Loucy (cell line): ENCODE data around the gene FBRS.

Source experiments
- EZH2phosphoT487 ChIP-seq: fragments of 200-600 bp; IDR thresholded peaks from 2 replicates; pipeline ENCODE4 v1.6.1; 2018; ENCODE audit warnings: antibody characterized with exemption, mild to moderate bottlenecking, moderate library complexity, borderline replicate concordance
- TF ChIP-seq, protein P1 (sequence below): fragments of 200-600 bp; sonication (generic); conservative IDR thresholded peaks from 2 replicates; pipeline ENCODE4 v1.5.1; 2014; ENCODE audit warnings: mild to moderate bottlenecking, antibody characterized with exemption, low read length

DNA sequence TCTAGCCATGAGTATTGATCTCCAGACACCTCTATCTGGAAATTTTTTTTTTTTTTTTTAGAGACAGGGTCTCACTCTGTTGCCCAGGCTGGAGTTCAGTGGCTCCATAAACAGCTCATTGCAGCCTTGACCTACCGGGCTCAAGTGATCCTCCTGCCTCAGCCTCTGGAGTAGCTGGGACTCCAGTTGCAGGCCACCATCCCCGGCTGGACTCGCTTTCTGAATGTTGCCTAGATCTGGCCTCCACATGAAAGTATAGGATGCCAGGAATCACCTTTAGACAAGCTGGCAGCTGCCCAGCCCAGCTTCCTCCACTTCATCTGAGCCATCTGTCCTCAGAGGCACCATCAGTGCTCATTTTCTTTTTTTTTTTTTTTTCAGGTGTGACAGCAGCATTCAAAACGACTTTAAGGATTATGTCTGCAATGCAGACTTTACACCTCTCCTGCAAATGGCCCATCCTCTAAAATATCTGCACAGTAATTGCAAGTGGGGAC lies 13.8 kb upstream of the FBRS start:
- TF ChIP-seq, protein P1, sequence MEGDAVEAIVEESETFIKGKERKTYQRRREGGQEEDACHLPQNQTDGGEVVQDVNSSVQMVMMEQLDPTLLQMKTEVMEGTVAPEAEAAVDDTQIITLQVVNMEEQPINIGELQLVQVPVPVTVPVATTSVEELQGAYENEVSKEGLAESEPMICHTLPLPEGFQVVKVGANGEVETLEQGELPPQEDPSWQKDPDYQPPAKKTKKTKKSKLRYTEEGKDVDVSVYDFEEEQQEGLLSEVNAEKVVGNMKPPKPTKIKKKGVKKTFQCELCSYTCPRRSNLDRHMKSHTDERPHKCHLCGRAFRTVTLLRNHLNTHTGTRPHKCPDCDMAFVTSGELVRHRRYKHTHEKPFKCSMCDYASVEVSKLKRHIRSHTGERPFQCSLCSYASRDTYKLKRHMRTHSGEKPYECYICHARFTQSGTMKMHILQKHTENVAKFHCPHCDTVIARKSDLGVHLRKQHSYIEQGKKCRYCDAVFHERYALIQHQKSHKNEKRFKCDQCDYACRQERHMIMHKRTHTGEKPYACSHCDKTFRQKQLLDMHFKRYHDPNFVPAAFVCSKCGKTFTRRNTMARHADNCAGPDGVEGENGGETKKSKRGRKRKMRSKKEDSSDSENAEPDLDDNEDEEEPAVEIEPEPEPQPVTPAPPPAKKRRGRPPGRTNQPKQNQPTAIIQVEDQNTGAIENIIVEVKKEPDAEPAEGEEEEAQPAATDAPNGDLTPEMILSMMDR = no peak
- no peak for TF ChIP-seq EZH2phosphoT487
